Measurements from ENCODE around the gene DIAPH1.

Gene DIAPH1

GRCh38 chr5:141543053-141543452, 75.7 kb downstream of the DIAPH1 start:
- Histone ChIP-seq H3K4me2 (ENCODE audit: low read length) (no peak overlapping the region), H3K27me3 (ENCODE audit: low read depth, low read length) (no peaks in the 10 kb centered on the region), H2AFZ (ENCODE audit: low read depth, low read length) (no peak overlapping the region), H3K79me2 (ENCODE audit: low read length) (no peaks in the 10 kb centered on the region), H3K4me1 (ENCODE audit: low read length) (no peaks in the 10 kb centered on the region), H4K20me1 (ENCODE audit: insufficient read depth, low read length) (no peaks in the 10 kb centered on the region), H3K9ac (ENCODE audit: low read length) (no peak overlapping the region), H3K4me3 (ENCODE audit: low read length) (no peak overlapping the region), H3K9me3 (ENCODE audit: insufficient read depth, low read length) (no peaks in the 10 kb centered on the region), H3K27ac (ENCODE audit: low read length) (no peak overlapping the region), H3K36me3 (replicated peaks; ENCODE audit: low read depth, low read length) (peaks cover 14% of the 10 kb centered on the region)
- TF ChIP-seq EZH2phosphoT487 (IDR thresholded peaks at IDR 0.05; ENCODE audit: low read depth) (no peak), CTCF (IDR thresholded peaks at IDR 0.05; ENCODE audit: low read depth, low read length) (no peak)

GRCh38 chr5:141534492-141535213, 84.1 kb downstream of the DIAPH1 start:
- Histone ChIP-seq H3K4me3 (ENCODE audit: low read length) (no peak overlapping the region), H3K27me3 (ENCODE audit: low read depth, low read length) (no peaks in the 10 kb centered on the region), H3K27ac (ENCODE audit: low read length) (no peak overlapping the region), H3K4me1 (ENCODE audit: low read length) (no peaks in the 10 kb centered on the region), H4K20me1 (ENCODE audit: insufficient read depth, low read length) (no peaks in the 10 kb centered on the region), H3K9me3 (ENCODE audit: insufficient read depth, low read length) (no peaks in the 10 kb centered on the region), H3K36me3 (replicated peaks; ENCODE audit: low read depth, low read length) (no peaks in the 10 kb centered on the region), H3K4me2 (ENCODE audit: low read length) (no peak overlapping the region), H2AFZ (ENCODE audit: low read depth, low read length) (no peak overlapping the region), H3K9ac (ENCODE audit: low read length) (no peak overlapping the region), H3K79me2 (ENCODE audit: low read length) (no peaks in the 10 kb centered on the region)
- TF ChIP-seq EZH2phosphoT487 (IDR thresholded peaks at IDR 0.05; ENCODE audit: low read depth) (no peak), CTCF (IDR thresholded peaks at IDR 0.05; ENCODE audit: low read depth, low read length) (no peak)

GRCh38 chr5:141533897-141534296, 84.9 kb downstream of the DIAPH1 start:
- Histone ChIP-seq H3K36me3 (replicated peaks; ENCODE audit: low read depth, low read length) (no peaks in the 10 kb centered on the region), H3K4me1 (ENCODE audit: low read length) (no peaks in the 10 kb centered on the region), H3K9ac (ENCODE audit: low read length) (no peak overlapping the region), H3K4me2 (ENCODE audit: low read length) (no peak overlapping the region), H3K4me3 (ENCODE audit: low read length) (no peak overlapping the region), H2AFZ (ENCODE audit: low read depth, low read length) (no peak overlapping the region), H4K20me1 (ENCODE audit: insufficient read depth, low read length) (no peaks in the 10 kb centered on the region), H3K79me2 (ENCODE audit: low read length) (no peaks in the 10 kb centered on the region), H3K27ac (ENCODE audit: low read length) (no peak overlapping the region), H3K27me3 (ENCODE audit: low read depth, low read length) (no peaks in the 10 kb centered on the region), H3K9me3 (ENCODE audit: insufficient read depth, low read length) (no peaks in the 10 kb centered on the region)
- TF ChIP-seq EZH2phosphoT487 (IDR thresholded peaks at IDR 0.05; ENCODE audit: low read depth) = no peak

GRCh38 chr5:141532726-141533125, 86.1 kb downstream of the DIAPH1 start:
- H3K36me3 ChIP-seq (replicated peaks; ENCODE audit: low read depth, low read length) = peaks cover 6% of the 10 kb centered on the region

More at GRCh38 chr5:141532726-141533125, 86.1 kb downstream of the DIAPH1 start:
- Histone ChIP-seq H3K9ac (ENCODE audit: low read length) (no peak overlapping the region), H3K4me2 (ENCODE audit: low read length) (no peak overlapping the region), H3K27me3 (ENCODE audit: low read depth, low read length) (no peaks in the 10 kb centered on the region), H3K4me1 (ENCODE audit: low read length) (no peaks in the 10 kb centered on the region), H3K27ac (ENCODE audit: low read length) (no peak overlapping the region), H2AFZ (ENCODE audit: low read depth, low read length) (no peak overlapping the region), H3K79me2 (ENCODE audit: low read length) (no peaks in the 10 kb centered on the region), H3K4me3 (ENCODE audit: low read length) (no peak overlapping the region), H3K9me3 (ENCODE audit: insufficient read depth, low read length) (no peaks in the 10 kb centered on the region), H4K20me1 (ENCODE audit: insufficient read depth, low read length) (no peaks in the 10 kb centered on the region)
- no peak for TF ChIP-seq EZH2phosphoT487 (IDR thresholded peaks at IDR 0.05; ENCODE audit: low read depth)
- TF ChIP-seq CTCF (IDR thresholded peaks at IDR 0.05; ENCODE audit: low read depth, low read length) = no peak

Measured in OCI-LY3 (cell line).